Measurements from ENCODE around the gene SH3RF2. TPM values are rescaled to one million over a fixed set of nuclear protein-coding genes. Genes with fewer than 3 reads are reported as not detected.
"Not testable (repeated sequence)": the region's sequence is repeated elsewhere in the genome, so short reads cannot be mapped to it uniquely, and the experiment has no call there.

The SH3RF2 gene
- total RNA-seq, 2 donors from 2014 or later: 2.6 to 3.2 TPM

DNA sequence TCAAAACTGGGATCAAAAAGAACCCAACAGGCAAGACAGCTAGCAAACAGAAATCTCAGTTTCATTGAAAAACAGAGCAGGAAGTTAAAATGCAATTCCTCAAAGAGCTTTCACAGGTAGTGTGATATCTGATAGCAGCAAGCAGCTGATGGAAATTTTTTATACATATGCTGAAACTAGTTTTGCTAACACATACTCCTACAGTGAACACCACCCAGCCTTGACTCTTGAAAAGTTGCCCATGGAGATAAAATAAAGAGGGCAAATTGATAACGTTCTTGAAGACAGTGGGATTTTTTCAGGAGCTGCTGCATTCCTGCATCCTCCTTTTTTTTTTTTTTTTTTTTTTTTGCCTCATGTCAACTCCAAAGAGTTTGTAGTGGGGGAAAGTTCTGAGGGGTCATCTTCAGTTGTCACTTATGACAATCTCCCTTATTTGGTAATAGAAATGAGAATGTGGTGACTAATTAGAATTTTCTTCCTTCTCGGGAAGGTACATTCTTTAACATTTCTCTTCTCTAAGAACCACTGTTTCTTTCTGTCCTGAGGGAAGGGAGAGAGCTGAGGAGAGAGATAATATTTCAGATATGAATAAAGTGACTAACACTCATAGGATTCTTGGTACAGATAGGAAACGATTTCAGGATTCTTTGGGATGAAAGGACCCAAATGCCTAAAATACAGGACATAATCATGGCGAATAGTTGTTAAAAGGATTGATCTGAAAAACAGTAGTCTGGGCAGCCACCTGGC, 24.6 kb downstream of the SH3RF2 start:
- H3K27ac Mint-ChIP-seq: no peak overlapping the region
- WGBS, 2 experiments (ENCODE audit: insufficient coverage in 1 of 2, insufficient read length in 1 of 2): 86 to 94% methylated on average over 2 to 3 of the region's 4 CpGs
- no peaks in the 10 kb centered on the region for H3K4me1 ChIP-seq (ENCODE audit: control insufficient read depth, insufficient read depth, low read length)

GRCh38 chr5:145962001-145962400, 25.6 kb downstream of the SH3RF2 start:
- Mint-ChIP-seq H3K36me3 (ENCODE audit: low read depth) (no peaks in the 10 kb centered on the region), H3K27ac (no peak overlapping the region), H3K9me3 (no peaks in the 10 kb centered on the region), H3K4me3 (no peak overlapping the region), H3K27me3 (ENCODE audit: insufficient read depth) (no peaks in the 10 kb centered on the region), H3K4me1 (peaks cover 21% of the 10 kb centered on the region)
- 98 to 100% methylated on average over 2 of the region's 2 CpGs for WGBS, 2 experiments (ENCODE audit: insufficient coverage in 1 of 2, insufficient read length in 1 of 2)
- H3K9me3 ChIP-seq (ENCODE audit: control insufficient read depth, low read length): no peaks in the 10 kb centered on the region
- DNase-seq: no peak
- no peak overlapping the region for H3K4me3 ChIP-seq (ENCODE audit: low read length)
- no peaks in the 10 kb centered on the region for H3K27me3 ChIP-seq (ENCODE audit: control insufficient read depth, insufficient read depth, low read length, poor library complexity, severe bottlenecking)
- H3K27ac ChIP-seq (ENCODE audit: low read depth, low read length): no peak overlapping the region
- H3K36me3 ChIP-seq (ENCODE audit: control insufficient read depth, insufficient read depth, low read length): no peaks in the 10 kb centered on the region
- no peak overlapping the region for H3K9ac ChIP-seq (ENCODE audit: extremely low read depth, low read length, poor library complexity, severe bottlenecking)
- no peaks in the 10 kb centered on the region for H3K4me1 ChIP-seq (ENCODE audit: control insufficient read depth, insufficient read depth, low read length)
- TF ChIP-seq CTCF (conservative IDR thresholded peaks at IDR 0.05): no peak

More for the DNA sequence above, 24.6 kb downstream of the SH3RF2 start:
- no peak for TF ChIP-seq CTCF (conservative IDR thresholded peaks at IDR 0.05)
- Mint-ChIP-seq H3K4me1 (peaks cover 19% of the 10 kb centered on the region), H3K9me3 (no peaks in the 10 kb centered on the region), H3K27me3 (ENCODE audit: insufficient read depth) (no peaks in the 10 kb centered on the region), H3K36me3 (ENCODE audit: low read depth) (no peaks in the 10 kb centered on the region), H3K4me3 (no peak overlapping the region)
- Histone ChIP-seq H3K36me3 (ENCODE audit: control insufficient read depth, insufficient read depth, low read length) (no peaks in the 10 kb centered on the region), H3K27ac (ENCODE audit: low read depth, low read length) (no peak overlapping the region), H3K27me3 (ENCODE audit: control insufficient read depth, insufficient read depth, low read length, poor library complexity, severe bottlenecking) (no peaks in the 10 kb centered on the region), H3K9ac (ENCODE audit: extremely low read depth, low read length, poor library complexity, severe bottlenecking) (no peak overlapping the region), H3K4me3 (ENCODE audit: low read length) (no peak overlapping the region), H3K9me3 (ENCODE audit: control insufficient read depth, low read length) (no peaks in the 10 kb centered on the region)
- DNase-seq: no peak

DNA sequence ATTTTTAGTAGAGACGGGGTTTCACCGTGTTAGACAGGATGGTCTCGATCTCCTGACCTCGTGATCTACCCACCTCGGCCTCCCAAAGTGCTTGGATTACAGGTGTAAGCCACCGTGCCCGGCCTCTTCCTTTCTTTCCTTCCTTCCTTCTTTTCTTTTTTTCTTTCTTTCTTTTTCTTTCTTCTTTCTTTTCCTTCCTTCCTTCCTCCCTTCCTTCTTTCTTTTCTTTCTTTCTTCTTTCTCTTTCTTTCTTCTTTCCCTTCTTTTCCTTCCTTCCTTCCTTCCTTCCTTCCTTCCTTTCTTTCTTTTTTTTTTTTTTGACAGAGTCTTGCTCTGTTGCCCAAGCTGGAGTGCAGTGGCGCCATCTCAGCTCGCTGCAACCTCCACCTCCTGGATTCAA, 27.6 kb downstream of the SH3RF2 start:
- H3K4me3 ChIP-seq (ENCODE audit: low read length); H3K36me3 Mint-ChIP-seq (ENCODE audit: low read depth); H3K27ac ChIP-seq (ENCODE audit: low read depth, low read length); H3K36me3 ChIP-seq (ENCODE audit: control insufficient read depth, insufficient read depth, low read length); H3K27ac Mint-ChIP-seq; H3K27me3 Mint-ChIP-seq (ENCODE audit: insufficient read depth); H3K4me1 ChIP-seq (ENCODE audit: control insufficient read depth, insufficient read depth, low read length); H3K9me3 ChIP-seq (ENCODE audit: control insufficient read depth, low read length); H3K9me3 Mint-ChIP-seq; DNase-seq; H3K9ac ChIP-seq (ENCODE audit: extremely low read depth, low read length, poor library complexity, severe bottlenecking); H3K4me3 Mint-ChIP-seq; H3K27me3 ChIP-seq (ENCODE audit: control insufficient read depth, insufficient read depth, low read length, poor library complexity, severe bottlenecking): not testable (repeated sequence)
- WGBS, 2 experiments (ENCODE audit: insufficient coverage in 1 of 2, insufficient read length in 1 of 2): 96 to 97% methylated on average over 5 to 9 of the region's 9 CpGs
- H3K4me1 Mint-ChIP-seq: peaks cover 24% of the 10 kb centered on the region

All from endodermal cell (in vitro differentiated cells).